Measurements from ENCODE around the gene FAHD1. TPM values are rescaled to one million over a fixed set of nuclear protein-coding genes. Genes with fewer than 3 reads are reported as not detected.
"Not testable (repeated sequence)": the region's sequence is repeated elsewhere in the genome, so short reads cannot be mapped to it uniquely, and the experiment has no call there.

The FAHD1 gene
- total RNA-seq, 4 donors from 2014 or later, result 28.2 to 57.1 (median 49.1) TPM

- DNase-seq (no peak), ATAC-seq (no peak)
- no peak for TF ChIP-seq CTCF (IDR thresholded peaks at IDR 0.05 in 4 of 5, conservative IDR thresholded peaks at IDR 0.05 in 1 of 5)
- no peak for TF ChIP-seq POLR2A (IDR thresholded peaks at IDR 0.05)
- Histone ChIP-seq H3K27me3 (peaks cover 38 to 46% (median 41%) of the 10 kb centered on the region in 3 donors), H3K27ac (no peak overlapping the region), H3K4me3 (no peak overlapping the region), H3K9me3 (no peaks in the 10 kb centered on the region), H3K4me1 (no peaks in the 10 kb centered on the region), H3K36me3 (no peaks in the 10 kb centered on the region)
- in situ Hi-C loops (cut with MboI; ENCODE audit: low sequenced_read_pairs in 4 of 4) (no loop called here), intact Hi-C loops (cut with DNase I; ENCODE audit: low total_unique reads) (no loop called here)
Measured at GRCh38 chr16:1874854-1875253, 47.8 kb downstream of the FAHD1 start.

DNA sequence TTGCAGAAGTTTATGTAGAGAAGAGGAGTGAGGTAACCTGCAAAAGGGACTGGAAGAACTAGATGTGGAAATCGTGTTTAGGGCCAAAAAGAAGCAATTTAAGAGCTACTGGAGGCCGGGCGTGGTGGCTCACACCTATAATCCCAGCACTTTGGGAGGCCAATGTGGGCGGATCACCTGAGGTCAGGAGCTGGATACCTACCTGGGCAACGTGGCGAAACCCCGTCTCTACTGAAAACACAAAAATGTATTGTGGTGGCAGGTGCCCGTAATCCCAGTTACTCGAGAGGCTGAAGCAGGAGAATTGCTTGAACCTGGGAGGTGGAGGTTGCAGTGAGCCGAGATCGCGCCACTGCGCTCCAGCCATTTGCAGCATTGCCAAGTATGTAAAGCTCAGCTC is 49.1 kb downstream of the FAHD1 start:
- DNase-seq; H3K27ac ChIP-seq; H3K9me3 ChIP-seq; H3K4me1 ChIP-seq; H3K4me3 ChIP-seq; in situ Hi-C loops (cut with MboI; ENCODE audit: low sequenced_read_pairs in 4 of 4); intact Hi-C loops (cut with DNase I; ENCODE audit: low total_unique reads); ATAC-seq; H3K36me3 ChIP-seq: not testable (repeated sequence)
- H3K27me3 ChIP-seq, result peaks cover 42 to 46% (median 46%) of the 10 kb centered on the region in 3 donors

- DNase-seq, result no peak
- in situ Hi-C loops (cut with MboI; ENCODE audit: low sequenced_read_pairs in 4 of 4), result no loop called here
Measured at GRCh38 chr16:1876468-1876867, 49.5 kb downstream of the FAHD1 start.

DNA sequence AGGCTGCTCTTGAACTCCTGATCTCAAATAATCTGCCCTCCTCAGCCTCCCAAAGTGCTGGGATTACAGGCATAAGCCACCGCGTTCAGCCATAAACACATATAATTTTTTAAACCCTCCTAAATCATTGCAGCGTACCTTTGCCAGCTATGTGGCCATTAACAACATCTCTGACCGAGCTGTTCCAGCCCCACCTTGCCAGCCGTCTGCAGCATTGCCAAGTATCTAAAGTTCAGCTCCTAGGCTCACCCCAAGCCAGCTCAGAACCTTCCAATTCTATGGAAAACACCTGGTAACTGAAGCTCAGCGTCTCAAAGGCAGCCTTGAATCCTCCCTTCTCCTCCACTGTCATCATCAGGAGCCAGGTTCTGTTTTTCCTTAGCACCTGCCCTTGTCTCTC is 50.1 kb downstream of the FAHD1 start:
- H3K27ac ChIP-seq, result no peak overlapping the region
- intact Hi-C loops (cut with DNase I; ENCODE audit: low total_unique reads) (no loop called here), in situ Hi-C loops (cut with MboI; ENCODE audit: low sequenced_read_pairs in 4 of 4) (no loop called here)
- TF ChIP-seq CTCF (IDR thresholded peaks at IDR 0.05 in 4 of 5, conservative IDR thresholded peaks at IDR 0.05 in 1 of 5), result no peak
- no peak for TF ChIP-seq POLR2A (IDR thresholded peaks at IDR 0.05)
- H3K27me3 ChIP-seq, result peaks cover 44 to 49% (median 45%) of the 10 kb centered on the region in 3 donors
- no peak for ATAC-seq
- no peaks in the 10 kb centered on the region for H3K4me1 ChIP-seq
- H3K4me3 ChIP-seq, result no peak overlapping the region
- H3K9me3 ChIP-seq, result no peaks in the 10 kb centered on the region
- DNase-seq, result no peak
- H3K36me3 ChIP-seq, result no peaks in the 10 kb centered on the region

More at GRCh38 chr16:1876468-1876867, 49.5 kb downstream of the FAHD1 start:
- no peaks in the 10 kb centered on the region for H3K9me3 ChIP-seq
- no peaks in the 10 kb centered on the region for H3K36me3 ChIP-seq
- TF ChIP-seq CTCF (IDR thresholded peaks at IDR 0.05 in 4 of 5, conservative IDR thresholded peaks at IDR 0.05 in 1 of 5) (no peak), POLR2A (IDR thresholded peaks at IDR 0.05) (no peak)
- intact Hi-C loops (cut with DNase I; ENCODE audit: low total_unique reads), result no loop called here
- no peaks in the 10 kb centered on the region for H3K4me1 ChIP-seq
- ATAC-seq, result no peak
- no peak overlapping the region for H3K27ac ChIP-seq
- peaks cover 46 to 49% (median 48%) of the 10 kb centered on the region in 3 donors for H3K27me3 ChIP-seq
- H3K4me3 ChIP-seq, result no peak overlapping the region

DNA sequence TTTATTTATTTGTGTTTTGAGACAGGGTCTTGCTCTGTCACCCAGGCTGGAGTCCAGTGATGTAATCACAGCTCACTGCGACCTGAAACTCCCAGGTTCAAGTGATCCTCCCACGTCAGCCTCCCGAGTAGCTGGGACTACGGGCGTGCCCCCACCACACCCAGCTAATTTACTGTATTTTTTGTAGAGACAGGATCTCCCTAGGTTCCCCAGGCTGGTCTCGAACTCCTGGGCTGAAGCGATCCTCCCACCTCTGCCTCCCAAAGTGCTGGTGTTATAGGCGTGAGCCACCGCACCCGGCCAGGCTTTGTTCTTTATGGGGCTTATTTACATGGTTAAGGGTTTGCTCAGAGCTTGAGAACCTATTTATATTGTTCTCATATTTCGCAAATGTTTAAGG is 50.8 kb downstream of the FAHD1 start:
- intact Hi-C loops (cut with DNase I; ENCODE audit: low total_unique reads) (no loop called here), in situ Hi-C loops (cut with MboI; ENCODE audit: low sequenced_read_pairs in 4 of 4) (no loop called here)
- ATAC-seq, result no peak
- Histone ChIP-seq H3K36me3 (no peaks in the 10 kb centered on the region), H3K4me1 (no peaks in the 10 kb centered on the region), H3K27me3 (peaks cover 39 to 41% (median 41%) of the 10 kb centered on the region in 3 donors), H3K27ac (no peak overlapping the region), H3K4me3 (no peak overlapping the region), H3K9me3 (no peaks in the 10 kb centered on the region)
- TF ChIP-seq POLR2A (IDR thresholded peaks at IDR 0.05) (no peak), CTCF (IDR thresholded peaks at IDR 0.05 in 4 of 5, conservative IDR thresholded peaks at IDR 0.05 in 1 of 5) (no peak)
- DNase-seq, result no peak
